ENCODE data around the gene CACNA2D3. TPM values are rescaled to one million over a fixed set of nuclear protein-coding genes. Genes with fewer than 3 reads are reported as not detected.

The CACNA2D3 gene
- polyA plus RNA-seq, 1 donor (not counting 4 experiments of a cell fraction or from before 2014, with no cell fraction given), result 0.08 TPM

DNA sequence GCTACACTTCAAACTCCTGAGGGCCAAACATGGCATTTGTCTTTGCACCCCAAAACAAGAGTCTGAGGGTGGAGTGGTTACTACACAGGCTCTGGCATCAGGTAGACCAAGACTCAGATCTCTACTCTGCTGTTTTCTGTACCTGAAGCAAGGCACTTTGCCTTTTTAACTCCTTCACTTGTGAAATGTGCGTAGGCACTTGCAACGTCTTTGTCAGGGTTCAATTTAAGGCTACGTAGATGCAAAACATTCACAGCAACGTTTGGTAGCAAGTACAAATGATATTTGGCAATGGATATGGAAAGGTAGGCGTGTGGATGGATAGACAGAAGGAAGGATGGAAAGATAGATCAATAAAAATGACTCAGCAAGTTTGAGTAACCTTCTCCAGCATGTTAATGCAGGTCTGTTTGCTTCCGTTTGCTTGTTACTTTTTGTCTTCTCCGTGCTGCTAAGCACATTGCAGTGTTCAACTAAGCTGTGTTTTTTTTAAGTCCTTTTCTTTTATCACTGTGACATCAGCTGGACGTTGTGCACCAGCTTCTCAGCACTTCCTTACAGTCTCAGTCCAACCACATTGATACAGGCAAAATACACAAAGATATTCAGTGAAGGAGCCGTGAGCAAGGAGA is 704.8 kb downstream of the CACNA2D3 start:
- peak; percentile 46 for FAIRE-seq
- no peak for TF ChIP-seq CTCF (optimal IDR thresholded peaks at IDR 0.05 in 1 of 3, IDR thresholded peaks at IDR 0.05 in 1 of 3, conservative IDR thresholded peaks at IDR 0.05 in 1 of 3; ENCODE audit: extremely low read depth in 1 of 3, insufficient read depth in 2 of 3, low read length in 3 of 3)
- TF ChIP-seq EZH2 (IDR thresholded peaks at IDR 0.05; ENCODE audit: low read length), result no peak

DNA sequence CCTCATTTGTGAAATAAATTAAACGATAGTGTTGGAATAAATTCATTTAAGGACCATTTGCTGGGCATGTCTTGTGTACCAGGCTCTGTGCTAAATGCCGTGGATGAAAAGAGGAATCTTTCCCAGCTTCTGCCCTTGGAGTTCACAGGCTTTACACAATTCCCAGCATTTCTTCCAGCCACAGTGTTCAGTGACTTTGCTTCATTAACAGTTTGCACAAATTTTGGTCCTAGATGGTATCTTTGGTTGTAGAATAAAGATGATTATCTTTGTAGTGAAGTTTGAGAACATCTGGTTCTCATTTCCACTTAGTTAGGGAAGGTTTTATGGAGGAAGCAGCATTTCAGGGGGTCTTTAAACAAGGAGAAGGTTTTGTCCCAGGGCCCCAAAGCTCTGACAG is 705.4 kb downstream of the CACNA2D3 start:
- no peak for FAIRE-seq
- Histone ChIP-seq H3K9me1 (ENCODE audit: control insufficient read depth, extremely low read depth, insufficient read depth, low read length) (no peaks in the 10 kb centered on the region), H3K9me3 (ENCODE audit: control insufficient read depth, low read depth, low read length) (no peaks in the 10 kb centered on the region), H3K27me3 (ENCODE audit: control insufficient read depth, extremely low read depth, insufficient read depth, low read length) (no peaks in the 10 kb centered on the region), H3K9ac (ENCODE audit: control insufficient read depth, extremely low read depth, insufficient read depth, low read length) (no peak overlapping the region), H3K4me1 (ENCODE audit: control insufficient read depth, extremely low read depth, insufficient read depth, low read length) (no peaks in the 10 kb centered on the region), H3K4me3 (ENCODE audit: control insufficient read depth in 2 of 3, extremely low read depth in 1 of 3, insufficient read depth in 2 of 3, low read depth in 1 of 3, low read length in 3 of 3) (no peak overlapping the region), H3K36me3 (ENCODE audit: control insufficient read depth in 2 of 2, extremely low read depth in 1 of 2, insufficient read depth in 2 of 2, low read length in 2 of 2) (no peaks in the 10 kb centered on the region), H3K79me2 (ENCODE audit: control insufficient read depth, insufficient read depth, low read length) (no peaks in the 10 kb centered on the region), H3K27ac (ENCODE audit: control insufficient read depth, insufficient read depth, low read length) (no peak overlapping the region), H2AFZ (ENCODE audit: control insufficient read depth, low read length) (no peak overlapping the region), H3K4me2 (ENCODE audit: control insufficient read depth, extremely low read depth, insufficient read depth, low read depth, low read length) (no peak overlapping the region), H4K20me1 (ENCODE audit: control insufficient read depth, extremely low read depth, insufficient read depth, low read length) (no peaks in the 10 kb centered on the region)
- no peak for DNase-seq (ENCODE audit: low read depth, low spot score)
- TF ChIP-seq EZH2 (IDR thresholded peaks at IDR 0.05; ENCODE audit: low read length) (no peak), CTCF (optimal IDR thresholded peaks at IDR 0.05 in 1 of 3, IDR thresholded peaks at IDR 0.05 in 1 of 3, conservative IDR thresholded peaks at IDR 0.05 in 1 of 3; ENCODE audit: extremely low read depth in 1 of 3, insufficient read depth in 2 of 3, low read length in 3 of 3) (no peak)
- dilution Hi-C loops (cut with MboI; ENCODE audit: extremely low pct_ligation_motif_present, low sequenced_read_pairs), result no loop called here

More for the DNA sequence above, 704.8 kb downstream of the CACNA2D3 start:
- DNase-seq (ENCODE audit: low read depth, low spot score), result no peak
- Histone ChIP-seq H2AFZ (ENCODE audit: control insufficient read depth, low read length) (no peak overlapping the region), H3K9ac (ENCODE audit: control insufficient read depth, extremely low read depth, insufficient read depth, low read length) (no peak overlapping the region), H3K27me3 (ENCODE audit: control insufficient read depth, extremely low read depth, insufficient read depth, low read length) (no peaks in the 10 kb centered on the region), H3K27ac (ENCODE audit: control insufficient read depth, insufficient read depth, low read length) (no peak overlapping the region), H3K4me3 (ENCODE audit: control insufficient read depth in 2 of 3, extremely low read depth in 1 of 3, insufficient read depth in 2 of 3, low read depth in 1 of 3, low read length in 3 of 3) (no peak overlapping the region), H3K9me1 (ENCODE audit: control insufficient read depth, extremely low read depth, insufficient read depth, low read length) (no peaks in the 10 kb centered on the region), H3K79me2 (ENCODE audit: control insufficient read depth, insufficient read depth, low read length) (no peaks in the 10 kb centered on the region), H3K36me3 (ENCODE audit: control insufficient read depth in 2 of 2, extremely low read depth in 1 of 2, insufficient read depth in 2 of 2, low read length in 2 of 2) (no peaks in the 10 kb centered on the region), H3K4me1 (ENCODE audit: control insufficient read depth, extremely low read depth, insufficient read depth, low read length) (no peaks in the 10 kb centered on the region), H3K9me3 (ENCODE audit: control insufficient read depth, low read depth, low read length) (no peaks in the 10 kb centered on the region), H3K4me2 (ENCODE audit: control insufficient read depth, extremely low read depth, insufficient read depth, low read depth, low read length) (no peak overlapping the region), H4K20me1 (ENCODE audit: control insufficient read depth, extremely low read depth, insufficient read depth, low read length) (no peaks in the 10 kb centered on the region)
- dilution Hi-C loops (cut with MboI; ENCODE audit: extremely low pct_ligation_motif_present, low sequenced_read_pairs), result no loop called here
